Measurements from ENCODE around the gene METTL8.

METTL8 gene

DNA sequence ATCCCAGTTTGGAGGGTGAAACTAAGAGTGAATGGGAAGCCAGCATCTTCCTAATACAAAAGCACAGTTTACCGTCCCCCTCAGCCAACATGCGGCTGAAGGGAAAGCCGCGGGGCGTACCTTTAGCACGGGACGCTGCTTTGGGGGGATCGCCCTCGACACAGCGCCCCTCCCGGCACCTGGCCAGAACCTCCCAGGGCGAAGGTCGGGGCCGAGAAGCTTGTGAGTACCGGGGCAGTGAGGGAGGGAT lies at the start of gene METTL8:
Gene METTL8 (minus strand): TSS at position 228 of the 250 bp plus-strand sequence. CDS start 41,805 bp downstream, outside the sequence.
- DNase-seq: no peak

- no peak for DNase-seq
Observed at GRCh38 chr2:171482877-171483276, 49.1 kb upstream of the METTL8 start.

DNA sequence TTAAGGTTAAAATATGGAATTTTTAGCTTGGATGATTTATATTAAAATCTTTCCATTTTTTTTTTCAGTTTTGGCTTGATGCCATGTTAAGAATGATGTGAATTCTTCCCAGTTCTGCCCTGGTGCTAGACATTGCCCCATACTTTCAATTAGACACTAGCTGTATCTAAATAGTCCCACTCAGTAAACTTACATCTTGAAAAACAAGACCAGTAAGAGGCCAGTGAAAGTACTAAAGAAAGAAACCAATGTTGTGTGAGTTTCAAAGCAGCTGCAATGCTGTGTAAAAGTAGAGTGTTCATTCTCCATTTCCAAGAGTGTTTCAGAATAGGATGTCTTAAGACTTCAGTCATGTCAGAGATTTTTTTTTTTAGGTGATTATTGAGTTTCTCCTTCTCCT lies 48.5 kb upstream of the METTL8 start:
- DNase-seq: no peak

- no peak for DNase-seq
Observed at GRCh38 chr2:171480908-171481307, 47.1 kb upstream of the METTL8 start.

DNA sequence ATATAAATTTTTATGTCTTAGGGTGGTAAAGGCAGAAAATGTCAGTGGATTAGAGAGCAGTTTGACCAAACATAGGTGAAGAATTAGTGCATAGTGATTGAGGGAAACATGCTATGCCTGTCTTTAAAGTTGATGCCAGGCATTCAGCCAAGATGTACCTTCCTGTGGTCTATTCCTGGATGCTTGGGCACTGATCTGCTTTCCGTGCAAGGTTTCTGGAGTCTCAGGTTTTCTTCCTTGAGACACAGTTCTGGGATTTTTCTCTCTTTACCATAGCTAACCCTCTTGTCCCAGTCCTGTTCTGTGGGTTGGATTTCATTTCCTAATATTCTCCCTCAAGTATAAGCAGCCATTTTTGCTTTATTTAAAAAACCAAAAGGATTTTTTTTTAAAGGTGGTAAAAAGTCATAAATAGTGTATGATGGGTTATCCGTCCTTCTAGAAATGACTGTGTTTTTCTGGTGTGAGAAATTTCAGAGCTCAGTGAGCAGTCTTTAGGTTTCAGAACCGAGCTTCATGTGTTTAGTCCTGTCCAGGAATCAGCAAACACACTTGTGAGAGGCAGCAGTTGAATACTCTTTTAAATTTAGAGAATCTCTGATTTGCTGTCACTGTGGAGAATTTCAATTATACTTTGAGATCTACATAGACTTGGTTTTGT lies 45.5 kb upstream of the METTL8 start:
- DNase-seq: no peak

GRCh38 chr2:171478345-171478744 lies 44.6 kb upstream of the METTL8 start:
- DNase-seq: no peak

GRCh38 chr2:171475979-171476378 lies 42.2 kb upstream of the METTL8 start:
- DNase-seq: no peak

DNA sequence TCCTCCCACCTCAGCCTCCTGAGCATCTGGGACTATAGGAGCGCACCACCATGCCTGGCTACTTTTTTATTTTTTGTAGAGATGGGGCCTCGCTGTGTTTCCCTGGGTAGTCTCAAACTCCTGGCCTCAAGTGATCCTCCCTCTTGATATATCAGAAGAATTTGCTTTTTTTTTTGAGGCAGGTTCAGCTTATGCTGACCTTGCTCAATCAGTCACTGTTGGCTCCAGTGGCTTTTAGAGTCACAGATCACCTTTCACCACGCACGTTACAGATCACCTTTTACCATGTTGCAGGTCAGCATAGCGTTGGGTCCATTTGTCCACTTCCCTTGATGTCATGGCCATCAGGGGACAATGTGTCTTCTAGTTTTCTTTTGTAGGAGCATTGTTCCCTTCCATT lies 36.3 kb upstream of the METTL8 start:
- no peak for DNase-seq

GRCh38 chr2:171469176-171469575 lies 35.4 kb upstream of the METTL8 start:
- DNase-seq: no peak

DNA sequence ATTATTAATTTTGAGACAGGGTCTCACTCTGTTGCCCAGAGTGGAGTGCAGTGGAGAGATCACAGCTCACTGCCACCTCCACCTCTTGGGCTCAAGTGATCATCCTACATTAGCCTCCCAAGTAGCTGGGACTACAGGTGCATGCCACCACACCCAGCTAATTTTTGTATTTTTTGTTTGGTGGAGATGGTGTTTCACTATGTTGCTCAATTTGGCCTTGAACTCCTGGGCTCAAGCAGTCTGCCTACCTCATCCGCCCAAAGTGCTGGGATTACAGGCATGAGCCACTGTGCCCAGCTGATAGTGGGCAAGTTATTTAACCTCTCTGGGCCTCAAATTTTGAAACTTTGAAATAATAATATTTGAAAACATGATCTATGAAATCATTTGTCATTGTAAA lies 26.7 kb upstream of the METTL8 start:
- no peak for DNase-seq

DNA sequence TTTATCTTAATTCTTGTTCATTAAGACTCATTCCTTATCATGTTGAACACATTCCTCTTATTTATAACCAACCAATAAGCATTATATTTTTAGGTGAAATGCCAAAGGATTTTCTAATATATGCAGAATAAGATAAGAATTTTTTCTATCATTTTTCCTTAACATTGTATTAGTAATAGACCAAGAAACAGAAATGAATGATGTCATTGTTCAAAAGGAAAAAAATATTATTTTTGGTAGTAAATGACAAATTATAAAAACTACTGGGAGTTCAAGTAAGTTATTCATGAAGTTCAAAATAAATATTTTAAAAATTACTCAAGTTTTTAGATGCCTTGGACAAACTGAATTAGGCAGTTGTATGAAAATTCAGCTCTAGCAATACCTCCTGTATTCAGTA lies 25.7 kb upstream of the METTL8 start:
- no peak for DNase-seq

GRCh38 chr2:171452773-171453172 lies 19.0 kb upstream of the METTL8 start:
- DNase-seq: no peak

GRCh38 chr2:171451074-171451473 lies 17.3 kb upstream of the METTL8 start:
- DNase-seq: no peak

DNA sequence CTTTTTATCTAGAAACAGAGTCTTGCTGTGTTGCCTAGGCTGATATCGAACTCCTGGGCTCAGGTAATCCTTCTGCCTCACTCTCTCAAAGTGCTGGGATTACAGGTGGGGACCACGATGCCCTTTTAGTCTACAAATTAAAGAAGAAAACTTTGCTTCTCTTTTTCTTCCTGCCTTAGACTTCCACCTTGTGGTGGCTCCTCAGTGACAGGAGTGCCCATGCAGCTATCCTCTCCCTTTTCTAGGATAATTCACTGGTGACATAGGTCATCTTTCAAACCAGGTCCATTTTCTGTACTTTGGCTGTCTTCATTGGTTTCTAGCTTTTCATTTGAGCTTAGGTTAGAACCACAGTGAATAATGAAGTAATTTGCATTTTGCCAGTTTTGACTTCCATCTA lies 13.9 kb upstream of the METTL8 start:
- no peak for DNase-seq

DNA sequence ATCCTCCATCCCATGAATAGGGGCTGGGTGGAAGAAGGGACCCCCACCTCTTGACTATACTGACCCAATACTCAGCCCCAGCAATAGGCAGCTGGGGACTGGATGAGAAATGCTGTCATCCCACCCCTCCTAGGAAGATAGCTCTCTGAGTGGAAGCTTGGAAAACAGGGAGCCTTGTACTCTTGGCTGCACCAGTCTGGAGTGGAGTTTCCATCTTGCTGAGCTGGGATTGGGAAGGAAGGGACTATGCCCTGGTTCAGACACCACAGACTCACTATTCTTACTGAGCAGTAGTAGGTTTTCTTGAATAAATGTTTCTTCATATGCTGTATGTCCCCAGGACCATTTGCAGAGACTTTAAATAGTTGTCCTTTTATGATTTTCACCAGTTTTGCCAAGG lies 7.7 kb upstream of the METTL8 start:
- DNase-seq: no peak

DNA sequence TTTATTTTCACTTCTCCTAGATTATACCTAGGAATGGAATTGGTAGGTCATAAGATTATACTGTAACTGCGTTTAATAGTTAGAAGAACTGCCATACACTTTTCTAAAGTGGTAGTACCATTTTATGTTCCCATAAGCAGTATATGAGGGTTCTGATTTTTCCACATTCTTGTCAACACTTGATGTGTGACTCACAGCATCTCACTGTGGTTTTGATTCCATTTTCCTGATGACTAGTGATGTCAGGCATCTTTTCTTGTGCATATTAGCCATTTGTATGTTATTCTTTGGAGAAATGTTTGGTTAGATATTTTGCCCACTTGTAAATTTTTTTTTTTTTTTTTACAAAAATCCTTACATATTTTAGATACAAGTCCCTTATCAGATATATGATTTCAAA lies 2.5 kb upstream of the METTL8 start:
- DNase-seq: no peak

GRCh38 chr2:171434013-171434989 lies 511 bp upstream of the METTL8 start, which contains the start of gene DCAF17:
DCAF17 (plus strand) TSS chr2:171434226; CDS start chr2:171434578, 352 bp downstream.
- DNase-seq: peak; percentile 94

- DNase-seq: peak; percentile 30
Observed at GRCh38 chr2:171432969-171433762, 624 bp downstream of the METTL8 start.

DNA sequence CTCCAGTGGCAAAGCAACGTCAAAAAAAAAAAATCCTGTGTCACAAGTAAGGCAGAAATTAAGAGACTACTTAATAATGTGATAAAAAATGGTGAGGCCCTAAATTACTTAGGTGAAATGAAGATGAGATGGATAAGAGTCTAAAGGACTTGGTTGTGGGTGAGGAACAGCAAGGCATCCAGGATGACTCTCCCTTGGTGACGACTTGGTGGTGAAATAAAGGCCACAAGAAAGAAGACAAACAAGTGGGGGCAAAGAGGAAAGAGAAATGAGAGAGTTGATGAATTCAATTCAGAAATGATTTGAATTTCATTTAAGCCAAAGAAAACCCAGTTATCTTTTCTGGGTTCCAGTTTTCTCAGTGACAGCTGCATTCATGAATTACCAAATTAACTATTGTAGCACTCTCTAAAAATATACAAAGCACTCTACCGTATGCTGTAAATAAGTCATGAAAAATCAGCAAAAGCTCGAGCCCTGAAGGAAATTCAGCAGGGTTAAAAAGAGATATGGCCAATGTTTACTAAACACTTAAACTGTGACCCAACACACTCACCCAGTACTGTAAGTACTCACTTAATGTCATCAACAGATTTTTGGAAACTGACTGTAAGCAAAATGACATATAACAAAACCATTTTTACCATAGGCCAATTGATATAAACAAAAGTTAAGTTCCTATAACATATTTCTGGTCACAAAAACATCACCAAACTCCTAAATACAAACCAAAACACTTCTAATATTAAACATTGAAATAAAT lies 1.4 kb downstream of the METTL8 start:
- no peak for DNase-seq

DNA sequence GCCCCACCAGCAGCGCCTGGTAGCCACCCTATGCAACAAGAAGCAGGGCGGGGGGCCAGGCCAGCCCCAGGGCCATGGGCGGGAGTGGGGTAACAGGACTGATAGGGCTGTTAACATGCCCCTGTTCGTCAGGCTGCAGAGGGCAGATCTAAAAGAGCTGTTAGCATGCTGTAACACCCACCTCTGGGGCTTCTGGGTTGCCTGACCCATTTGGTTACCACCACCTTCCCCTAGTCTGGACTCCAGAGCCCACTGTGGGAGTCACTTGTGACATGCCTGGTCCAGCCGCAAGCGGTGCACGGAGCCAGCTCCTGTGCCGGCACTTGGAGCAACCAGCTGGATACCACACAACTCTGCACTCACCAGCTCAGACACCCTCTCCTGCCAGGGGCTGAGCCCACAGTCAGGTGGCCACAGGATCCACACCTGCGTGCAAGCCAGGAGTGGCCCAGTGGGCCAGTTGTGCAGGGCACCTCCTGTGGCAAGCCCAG lies 2.1 kb downstream of the METTL8 start:
- no peak for DNase-seq

DNA sequence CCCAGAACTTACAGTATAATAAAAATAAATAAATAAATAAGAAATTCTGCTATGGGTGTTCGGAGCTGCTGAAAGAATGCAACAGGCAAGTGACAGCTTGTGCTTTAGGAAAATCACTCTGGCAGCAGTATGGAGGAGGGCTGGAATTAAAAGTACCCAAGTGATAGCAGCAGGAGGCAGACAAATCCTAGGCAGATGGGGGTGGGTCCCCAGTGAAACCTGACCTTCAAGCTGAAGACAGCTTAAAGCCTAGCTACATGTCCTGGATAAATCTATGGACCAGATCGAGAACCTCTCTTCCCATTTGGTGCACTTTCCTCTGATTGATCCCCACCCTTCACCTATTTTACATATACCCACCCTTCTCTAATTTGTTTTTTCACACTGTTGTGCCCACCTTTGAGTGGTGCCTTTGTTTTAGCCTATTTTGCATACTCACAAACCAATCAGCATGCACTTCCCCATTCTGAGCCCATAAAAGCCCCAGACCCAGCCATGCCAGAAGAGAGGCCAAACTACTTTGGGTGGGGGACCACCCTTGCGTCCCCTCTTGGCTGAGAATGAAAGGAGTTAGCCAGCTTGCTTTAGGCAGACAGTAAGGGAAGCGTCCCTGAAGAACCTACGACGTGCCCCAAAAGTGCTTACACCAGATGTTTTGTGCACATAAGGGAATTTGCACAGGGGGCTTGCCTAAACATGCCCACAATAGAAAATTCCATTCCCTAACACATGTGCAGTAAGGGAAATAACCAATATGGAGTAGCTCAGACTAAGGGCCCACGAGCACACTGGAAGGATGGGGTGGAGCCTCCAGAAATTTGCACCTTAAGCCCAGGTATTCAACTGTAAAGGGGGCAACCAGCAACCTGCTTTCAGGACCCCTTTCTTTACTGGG lies 3.0 kb downstream of the METTL8 start:
- DNase-seq: no peak
